Prostate gland (tissue), 2 donors: ENCODE measurements around the gene DESI1. TPM values are rescaled to one million over a fixed set of nuclear protein-coding genes. Genes with fewer than 3 reads are reported as not detected.

Source experiments
- DNase-seq: peaks from one replicate; pipeline ENCODE4 v3.0.0-alpha.2; 2019; ENCODE audit warnings: low spot score
- H3K27ac ChIP-seq, 2 donors: fragments of 200-600 bp; sonication (generic); 2 replicates each; pipeline ENCODE4 v1.5.1; 2017 to 2019
- H3K27me3 ChIP-seq: fragments of 200-600 bp; sonication (generic); replicated peaks from 2 replicates; pipeline ENCODE4 v1.5.1; 2019; ENCODE audit not compliant: insufficient read depth
- H3K36me3 ChIP-seq, 2 donors: fragments of 200-600 bp; sonication (generic); 1 replicate in 1 of 2; 2 replicates in 1 of 2; pipeline versions ENCODE4 v1.5.1 to v1.8.1; 2017 to 2019
- H3K4me1 ChIP-seq: fragments of 200-600 bp; sonication (generic); replicated peaks from 2 replicates; pipeline ENCODE4 v1.5.1; 2019
- H3K4me3 ChIP-seq, 2 donors: fragments of 200-600 bp; sonication (generic); 2 replicates each; pipeline ENCODE4 v1.5.1; 2017 to 2019
- H3K9me3 ChIP-seq: fragments of 200-600 bp; sonication (generic); 2 replicates; pipeline ENCODE4 v1.5.1; 2017
- POLR2A ChIP-seq: fragments of 450-650 bp; IDR thresholded peaks from one replicate; pipeline ENCODE4 v1.6.1; 2016; ENCODE audit warnings: antibody characterized with exemption, mild to moderate bottlenecking
- POLR2AphosphoS5 ChIP-seq: sonication (generic); formaldehyde crosslinking; IDR thresholded peaks from one replicate; pipeline ENCODE4 v1.6.1; 2017; ENCODE audit warnings: antibody characterized with exemption
- WGBS: methylation state at CpG from one replicate; pipeline ENCODE4 v1.1.5; 2018; 5-methylcytosine and 5-hydroxymethylcytosine counted together
- intact Hi-C: fragments of 100-400 bp; cut with DNase I; formaldehyde crosslinking; loops from one replicate; pipeline ENCODE4 v1.14.2; 2022
- total RNA-seq, 2 donors: library from RNA; depleted of rRNA; stranded (reverse); fragments of >200 nt; gene quantifications; one replicate each; pipeline ENCODE4 v1.1.0, GENCODE V29; 2016
- TF ChIP-seq, protein P1 (sequence below), 4 experiments: fragments of 200-600 bp in 2 of 4; fragments of 450-650 bp in 2 of 4; sonication (generic) in 2 of 4; IDR thresholded peaks; 1 replicate in 3 of 4; 2 replicates in 1 of 4; pipeline ENCODE4 v1.5.1; 2016 to 2019; ENCODE audit warnings: antibody characterized with exemption in 4 of 4, mild to moderate bottlenecking in 2 of 4, moderate library complexity in 2 of 4

DESI1 gene
- total RNA-seq, 2 donors from 2014 or later, result 16.0 to 22.9 TPM

DNA sequence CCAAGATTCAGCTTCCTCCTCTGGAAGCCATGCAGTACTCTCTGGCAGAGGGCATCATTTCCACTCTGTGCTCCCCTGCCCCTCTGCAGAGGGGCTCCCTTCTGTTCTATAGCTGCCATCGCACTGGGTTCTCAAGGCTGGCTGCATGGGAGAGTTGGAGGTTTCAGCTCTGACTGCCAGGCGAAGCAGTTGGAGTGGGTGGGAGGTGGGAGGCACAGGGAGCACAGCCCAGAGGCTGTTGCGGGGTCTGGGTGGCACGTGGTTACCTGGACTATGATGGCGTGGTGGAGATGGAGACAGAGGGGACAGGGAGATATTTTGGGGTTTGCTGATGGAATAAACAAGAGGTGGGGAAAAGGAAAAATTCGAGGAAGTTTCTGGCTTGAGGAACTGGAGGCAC lies 36.0 kb downstream of the DESI1 start:
- no peaks in the 10 kb centered on the region for H3K27me3 ChIP-seq
- no peak overlapping the region for H3K4me3 ChIP-seq
- WGBS, result 94% methylated on average over 6 of the region's 6 CpGs
- H3K36me3 ChIP-seq, result no peaks in the 10 kb centered on the region
- no peak for DNase-seq
- H3K9me3 ChIP-seq, result no peaks in the 10 kb centered on the region
- peaks cover 5% of the 10 kb centered on the region for H3K4me1 ChIP-seq
- no peak overlapping the region for H3K27ac ChIP-seq
- TF ChIP-seq, protein P1, sequence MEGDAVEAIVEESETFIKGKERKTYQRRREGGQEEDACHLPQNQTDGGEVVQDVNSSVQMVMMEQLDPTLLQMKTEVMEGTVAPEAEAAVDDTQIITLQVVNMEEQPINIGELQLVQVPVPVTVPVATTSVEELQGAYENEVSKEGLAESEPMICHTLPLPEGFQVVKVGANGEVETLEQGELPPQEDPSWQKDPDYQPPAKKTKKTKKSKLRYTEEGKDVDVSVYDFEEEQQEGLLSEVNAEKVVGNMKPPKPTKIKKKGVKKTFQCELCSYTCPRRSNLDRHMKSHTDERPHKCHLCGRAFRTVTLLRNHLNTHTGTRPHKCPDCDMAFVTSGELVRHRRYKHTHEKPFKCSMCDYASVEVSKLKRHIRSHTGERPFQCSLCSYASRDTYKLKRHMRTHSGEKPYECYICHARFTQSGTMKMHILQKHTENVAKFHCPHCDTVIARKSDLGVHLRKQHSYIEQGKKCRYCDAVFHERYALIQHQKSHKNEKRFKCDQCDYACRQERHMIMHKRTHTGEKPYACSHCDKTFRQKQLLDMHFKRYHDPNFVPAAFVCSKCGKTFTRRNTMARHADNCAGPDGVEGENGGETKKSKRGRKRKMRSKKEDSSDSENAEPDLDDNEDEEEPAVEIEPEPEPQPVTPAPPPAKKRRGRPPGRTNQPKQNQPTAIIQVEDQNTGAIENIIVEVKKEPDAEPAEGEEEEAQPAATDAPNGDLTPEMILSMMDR (IDR thresholded peaks at IDR 0.05), result no peak
- no peak for TF ChIP-seq POLR2AphosphoS5
- no peak for TF ChIP-seq POLR2A
- intact Hi-C loops, result no loop called here

DNA sequence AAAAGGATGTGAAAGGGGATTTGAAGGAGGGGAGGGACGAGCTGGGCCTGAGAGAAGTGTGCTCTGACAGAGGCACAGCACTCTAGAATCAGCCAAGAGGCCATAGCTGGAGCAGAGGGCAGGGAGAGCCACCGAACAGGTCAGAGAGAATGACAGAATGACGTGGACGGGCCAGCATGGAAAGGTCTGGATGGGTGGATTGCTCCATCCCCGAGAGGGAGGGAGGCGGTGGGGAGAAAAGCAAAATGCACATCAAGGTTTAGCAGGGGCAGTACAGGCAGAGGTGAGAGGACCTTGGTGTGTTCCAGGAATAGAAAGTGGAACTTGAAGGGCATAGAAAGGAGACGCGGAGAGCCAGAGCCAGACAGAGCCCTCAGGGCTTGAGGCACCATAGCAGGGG lies 38.1 kb downstream of the DESI1 start:
- no peaks in the 10 kb centered on the region for H3K4me1 ChIP-seq
- intact Hi-C loops, result no loop called here
- H3K27me3 ChIP-seq, result no peaks in the 10 kb centered on the region
- 79% methylated on average over 8 of the region's 8 CpGs for WGBS
- H3K4me3 ChIP-seq, result no peak overlapping the region
- H3K36me3 ChIP-seq, result peaks cover 0 to 4% of the 10 kb centered on the region in 2 donors
- no peak overlapping the region for H3K27ac ChIP-seq
- no peak for DNase-seq
- H3K9me3 ChIP-seq, result no peaks in the 10 kb centered on the region
- TF ChIP-seq POLR2AphosphoS5, result no peak
- TF ChIP-seq, protein P1 (IDR thresholded peaks at IDR 0.05), result no peak
- TF ChIP-seq POLR2A, result no peak

DNA sequence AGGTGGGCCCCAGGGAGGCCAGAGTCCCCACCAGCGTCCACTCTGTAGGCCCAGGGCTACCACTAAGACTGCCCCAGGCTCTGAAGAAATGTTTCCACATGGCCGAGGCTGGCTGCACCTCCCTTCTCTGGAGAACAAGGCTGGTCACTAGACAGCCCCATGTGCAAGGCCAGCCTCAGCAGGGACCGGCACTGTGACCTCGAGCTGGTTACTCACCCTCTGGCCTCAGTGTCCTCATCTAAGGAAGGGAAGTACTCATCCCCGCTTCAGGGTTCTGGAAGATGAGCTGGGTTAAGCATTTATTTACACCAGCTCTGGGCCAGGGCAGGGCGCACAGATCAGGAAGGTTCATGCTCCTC lies 40.9 kb downstream of the DESI1 start:
- TF ChIP-seq, protein P1 (IDR thresholded peaks at IDR 0.05), result no peak
- TF ChIP-seq POLR2A (no peak), POLR2AphosphoS5 (no peak)
- H3K27ac ChIP-seq, result no peak overlapping the region
- WGBS, result 89% methylated on average over 6 of the region's 6 CpGs
- no peaks in the 10 kb centered on the region for H3K9me3 ChIP-seq
- no peak overlapping the region for H3K4me3 ChIP-seq
- intact Hi-C loops, result no loop called here
- no peaks in the 10 kb centered on the region for H3K4me1 ChIP-seq
- H3K36me3 ChIP-seq, result peaks cover 4% of the 10 kb centered on the region in 2 donors
- no peak for DNase-seq
- H3K27me3 ChIP-seq, result no peaks in the 10 kb centered on the region

DNA sequence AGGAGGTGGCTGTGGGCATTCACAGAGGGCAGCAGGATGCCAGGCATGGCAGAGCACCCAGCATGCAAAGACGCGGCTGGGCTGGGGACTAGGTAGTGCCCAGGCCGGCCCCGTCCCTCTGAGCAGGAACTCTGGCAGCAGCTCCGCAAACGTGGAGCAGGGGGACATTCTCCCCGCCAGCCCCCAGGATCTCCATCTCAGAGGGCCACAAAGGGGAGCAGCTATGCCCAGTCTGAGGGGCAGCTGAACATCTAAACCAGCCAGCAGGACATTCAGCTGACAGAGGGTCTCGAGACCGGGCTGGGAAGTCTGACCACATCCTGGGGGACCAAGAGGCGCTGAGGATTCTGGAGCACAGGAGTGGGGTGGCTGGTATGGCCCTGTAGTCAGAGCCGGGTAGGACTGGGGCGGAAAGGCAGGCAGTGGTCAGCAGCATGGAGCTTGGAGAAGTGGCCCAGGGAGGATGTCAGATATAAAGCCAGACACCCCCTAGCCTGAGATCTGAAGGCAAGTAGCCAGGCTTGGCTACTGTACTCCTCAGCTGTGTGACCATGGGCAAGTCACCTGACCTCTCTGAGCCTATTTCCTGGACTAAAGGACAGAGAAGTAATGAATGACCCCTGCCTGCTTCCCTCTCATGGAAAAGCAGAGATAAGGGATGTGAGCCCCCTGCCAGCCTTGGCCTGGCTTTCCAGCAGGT lies 41.4 kb downstream of the DESI1 start:
- no peak for DNase-seq
- TF ChIP-seq, protein P1 (IDR thresholded peaks at IDR 0.05), result no peak
- intact Hi-C loops, result no loop called here
- peaks cover 4% of the 10 kb centered on the region in 2 donors for H3K36me3 ChIP-seq
- no peak overlapping the region for H3K27ac ChIP-seq
- H3K4me3 ChIP-seq, result no peak overlapping the region
- no peaks in the 10 kb centered on the region for H3K4me1 ChIP-seq
- H3K9me3 ChIP-seq, result no peaks in the 10 kb centered on the region
- no peaks in the 10 kb centered on the region for H3K27me3 ChIP-seq
- WGBS, result 87% methylated on average over 12 of the region's 12 CpGs

DNA sequence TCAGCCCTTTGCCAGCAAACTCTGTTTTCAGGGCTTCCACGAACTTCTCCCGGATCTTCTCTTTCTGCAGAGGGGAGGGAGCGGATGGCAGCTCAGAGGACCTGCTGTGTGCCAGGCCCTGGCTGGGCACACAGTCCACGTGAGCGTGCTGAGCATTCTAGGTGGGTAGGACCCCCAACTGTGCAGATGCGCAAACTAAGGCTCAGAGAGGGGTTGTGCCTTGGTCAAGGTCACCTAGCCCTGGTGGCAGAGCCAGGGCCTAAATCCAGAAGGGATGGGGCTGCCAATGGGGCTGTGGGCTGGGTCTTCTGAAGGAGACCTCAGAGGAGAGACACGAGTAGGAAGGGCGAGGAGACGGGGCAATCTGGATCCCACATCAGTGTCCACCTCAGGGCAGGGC lies 42.0 kb downstream of the DESI1 start:
- TF ChIP-seq POLR2A, result no peak
- TF ChIP-seq POLR2AphosphoS5, result no peak
- TF ChIP-seq, protein P1 (IDR thresholded peaks at IDR 0.05), result no peak
- intact Hi-C loops, result no loop called here
- no peak for DNase-seq
- Histone ChIP-seq H3K36me3 (peaks cover 4% of the 10 kb centered on the region in 2 donors), H3K27ac (no peak overlapping the region), H3K4me1 (no peaks in the 10 kb centered on the region), H3K27me3 (no peaks in the 10 kb centered on the region), H3K4me3 (no peak overlapping the region), H3K9me3 (no peaks in the 10 kb centered on the region)
- WGBS, result 86% methylated on average over 9 of the region's 9 CpGs
